Mucosa of stomach (tissue), 1 donor: ENCODE results near the gene ANAPC1.
"Not testable (repeated sequence)": the region's sequence is repeated elsewhere in the genome, so short reads cannot be mapped to it uniquely, and the experiment has no call there.

Source experiments
- H3K27me3 ChIP-seq: one replicate; pipeline ENCODE4 v1.7.0; 2013; ENCODE audit warnings: mild to moderate bottlenecking, low read length; ENCODE audit not compliant: control insufficient read depth, insufficient read depth
- H3K36me3 ChIP-seq: one replicate; pipeline ENCODE4 v1.7.0; 2013; ENCODE audit warnings: low read length; ENCODE audit not compliant: control insufficient read depth, insufficient read depth
- H3K4me1 ChIP-seq: one replicate; pipeline ENCODE4 v1.7.0; 2013; ENCODE audit warnings: mild to moderate bottlenecking, low read length; ENCODE audit not compliant: control insufficient read depth, insufficient read depth
- H3K4me3 ChIP-seq: one replicate; pipeline ENCODE4 v1.7.0; 2013; ENCODE audit warnings: low read length
- H3K9ac ChIP-seq: one replicate; pipeline ENCODE4 v1.7.0; 2013; ENCODE audit warnings: mild to moderate bottlenecking, low read length, moderate library complexity
- H3K9me3 ChIP-seq: one replicate; pipeline ENCODE4 v1.7.0; 2013; ENCODE audit warnings: mild to moderate bottlenecking, low read length, moderate library complexity; ENCODE audit not compliant: control insufficient read depth
- donor health status: Pancreatic carcinoma.

ANAPC1 gene

GRCh38 chr2:111744751-111745150 is 139.2 kb downstream of the ANAPC1 start:
- H3K4me3 ChIP-seq, result not testable (repeated sequence)

DNA sequence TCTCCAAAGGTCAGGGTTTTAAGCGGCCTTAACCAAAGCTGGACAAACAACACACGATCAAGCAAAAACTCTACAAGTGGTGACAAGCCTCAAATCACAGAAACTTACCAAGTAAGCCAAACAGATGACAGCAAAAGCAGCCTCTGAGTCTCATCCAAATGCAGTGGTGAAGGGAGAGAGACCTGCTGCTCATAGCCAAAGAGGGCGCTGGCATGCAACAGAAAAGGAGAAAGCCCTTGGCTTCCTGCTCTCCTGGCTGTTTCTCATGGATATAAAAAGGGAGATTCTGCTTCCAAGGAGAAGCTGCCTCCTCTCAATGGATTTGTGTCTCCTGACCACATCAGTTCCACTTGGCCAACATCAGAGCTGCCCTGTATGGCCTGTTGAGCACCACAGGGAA is 142.5 kb downstream of the ANAPC1 start:
- H3K27me3 ChIP-seq, H3K4me3 ChIP-seq, H3K36me3 ChIP-seq, H3K4me1 ChIP-seq, H3K9ac ChIP-seq, H3K9me3 ChIP-seq: not testable (repeated sequence)

More at GRCh38 chr2:111744751-111745150, 139.2 kb downstream of the ANAPC1 start:
- not testable (repeated sequence) for H3K36me3 ChIP-seq, H3K27me3 ChIP-seq, H3K4me1 ChIP-seq, H3K9ac ChIP-seq, H3K9me3 ChIP-seq

DNA sequence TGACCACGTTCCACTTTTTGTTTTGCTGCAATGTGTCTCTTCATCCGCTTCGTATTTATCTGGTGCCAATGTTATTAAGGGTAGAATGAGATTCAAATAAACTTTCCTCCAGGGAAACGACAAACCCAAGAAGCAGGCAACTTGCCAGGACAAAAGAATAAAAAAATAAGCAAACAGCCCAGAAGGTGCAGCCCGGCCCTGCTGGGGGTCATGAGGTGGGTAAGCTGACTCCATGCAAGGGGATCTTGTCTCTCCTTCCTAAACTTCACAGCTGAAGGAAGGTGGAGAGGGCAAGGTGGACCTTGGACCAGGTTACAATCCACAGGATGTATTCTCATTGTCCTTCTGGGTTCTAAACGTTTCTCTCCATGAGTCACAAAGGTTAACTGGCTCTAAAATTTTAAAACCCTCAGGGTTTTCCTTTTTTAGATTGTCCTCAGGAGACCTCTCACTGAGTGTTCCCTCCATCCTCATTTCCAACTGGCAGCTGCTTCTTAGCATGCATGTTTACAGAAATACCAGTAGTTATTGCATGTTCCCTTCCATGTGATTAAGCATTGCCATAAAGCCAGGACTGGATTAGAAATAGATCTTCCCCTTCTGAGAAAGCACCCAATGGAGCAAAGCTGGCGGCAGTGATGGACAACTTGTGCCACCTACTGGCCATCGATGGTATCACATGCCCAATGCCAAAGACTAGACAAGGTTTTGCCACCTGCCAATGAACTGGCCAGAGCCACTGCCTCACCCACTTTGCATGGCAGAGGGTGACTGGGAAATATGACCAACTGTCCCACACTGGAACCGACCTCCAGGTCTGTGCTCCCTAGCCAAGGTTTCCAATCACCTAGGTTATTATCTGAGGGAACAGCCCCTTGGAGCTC is 147.9 kb downstream of the ANAPC1 start:
- H3K4me3 ChIP-seq, H3K36me3 ChIP-seq, H3K27me3 ChIP-seq, H3K9ac ChIP-seq, H3K4me1 ChIP-seq, H3K9me3 ChIP-seq: not testable (repeated sequence)

GRCh38 chr2:111735420-111735819 is 148.6 kb downstream of the ANAPC1 start:
- H3K4me3 ChIP-seq, H3K36me3 ChIP-seq, H3K9ac ChIP-seq, H3K27me3 ChIP-seq, H3K9me3 ChIP-seq, H3K4me1 ChIP-seq: not testable (repeated sequence)

- H3K4me1 ChIP-seq, H3K9me3 ChIP-seq, H3K9ac ChIP-seq, H3K27me3 ChIP-seq, H3K4me3 ChIP-seq, H3K36me3 ChIP-seq: not testable (repeated sequence)
These were observed 154.1 kb downstream of the ANAPC1 start for GRCh38 chr2:111729812-111730458.

DNA sequence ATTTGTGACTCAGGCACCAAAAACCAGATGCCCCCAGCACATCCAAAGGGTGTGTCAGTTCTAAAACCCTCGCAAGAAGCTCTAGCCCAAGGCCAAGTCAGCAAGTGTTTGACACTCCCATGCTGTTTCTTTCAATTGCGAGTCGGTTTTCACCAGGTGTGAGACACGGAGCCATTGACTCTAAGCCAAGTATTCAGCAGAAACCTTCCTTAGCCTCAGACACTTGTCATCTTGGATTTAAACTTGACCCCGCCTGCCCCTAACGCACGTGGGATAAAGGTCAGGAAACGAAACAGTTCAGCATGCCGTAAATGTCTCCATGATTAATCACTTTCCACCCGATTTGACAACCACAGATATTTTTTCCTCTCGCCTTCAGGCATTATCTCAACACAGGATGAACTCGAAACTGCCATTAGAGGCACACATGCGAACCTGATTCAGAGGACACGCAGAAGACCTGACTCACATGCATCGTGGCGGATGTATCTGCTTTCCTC is 156.3 kb downstream of the ANAPC1 start:
- not testable (repeated sequence) for H3K4me1 ChIP-seq, H3K36me3 ChIP-seq, H3K27me3 ChIP-seq, H3K4me3 ChIP-seq, H3K9me3 ChIP-seq, H3K9ac ChIP-seq

- H3K4me1 ChIP-seq, H3K27me3 ChIP-seq, H3K4me3 ChIP-seq, H3K9ac ChIP-seq, H3K9me3 ChIP-seq, H3K36me3 ChIP-seq: not testable (repeated sequence)
These were observed 158.3 kb downstream of the ANAPC1 start for GRCh38 chr2:111725742-111726141.

DNA sequence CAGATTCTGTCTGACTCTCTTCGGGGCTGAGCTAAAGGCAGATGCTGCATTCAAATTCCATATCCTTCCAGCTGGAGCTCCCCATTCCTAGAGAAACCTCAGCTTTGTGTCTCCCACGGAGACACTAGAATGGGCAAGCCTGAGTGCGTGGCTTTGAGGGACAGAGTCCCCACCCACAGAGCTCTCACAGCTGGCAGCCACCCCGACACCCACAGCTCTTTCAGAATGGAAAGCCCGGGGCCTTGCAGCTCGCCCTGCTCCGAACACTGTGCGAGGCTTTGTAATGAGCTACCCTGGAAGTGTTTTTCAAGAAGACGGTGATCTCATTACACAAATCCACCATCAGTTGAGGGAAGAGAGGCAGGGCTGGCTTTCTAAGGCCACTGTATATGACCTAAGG is 164.4 kb downstream of the ANAPC1 start:
- H3K9ac ChIP-seq, H3K27me3 ChIP-seq, H3K4me3 ChIP-seq, H3K36me3 ChIP-seq, H3K9me3 ChIP-seq, H3K4me1 ChIP-seq: not testable (repeated sequence)
